Cardiac fibroblast (primary cell): ENCODE measurements around the gene SYT1.
"Not testable (repeated sequence)": the region's sequence is repeated elsewhere in the genome, so short reads cannot be mapped to it uniquely, and the experiment has no call there.

Experiments
- DNase-seq, 2 donors: peaks; one replicate each; pipeline versions ENCODE4 v3.0.0 to v3.0.0-alpha.2; 2010; ENCODE audit warnings: low read depth in 2 of 2
- H3K4me3 ChIP-seq, 2 donors: replicated peaks in 1 of 2; 1 replicate in 1 of 2; 2 replicates in 1 of 2; pipeline ENCODE4 v1.5.1; 2011; ENCODE audit warnings: low read depth in 2 of 2, low read length in 2 of 2, mild to moderate bottlenecking in 2 of 2, moderate library complexity in 1 of 2
- CTCF ChIP-seq: IDR thresholded peaks from one replicate; pipeline ENCODE4 v1.5.1; 2011; ENCODE audit warnings: low read depth, mild to moderate bottlenecking, low read length, inconsistent platforms

SYT1 gene

GRCh38 chr12:79019672-79020071, 155.1 kb downstream of the SYT1 start:
- TF ChIP-seq CTCF: no peak
- DNase-seq: no peak
- H3K4me3 ChIP-seq: no peak overlapping the region

GRCh38 chr12:79020106-79020505, 155.5 kb downstream of the SYT1 start:
- no peak overlapping the region for H3K4me3 ChIP-seq
- TF ChIP-seq CTCF: no peak
- DNase-seq: peak; percentile 1 to 35

- no peak for TF ChIP-seq CTCF
- no peak overlapping the region for H3K4me3 ChIP-seq
- DNase-seq: no peak
Observed at GRCh38 chr12:79021021-79021420, 156.4 kb downstream of the SYT1 start.

GRCh38 chr12:79023261-79023660, 158.7 kb downstream of the SYT1 start:
- TF ChIP-seq CTCF: no peak
- DNase-seq: peak; percentile 11 to 59
- H3K4me3 ChIP-seq: no peak overlapping the region

GRCh38 chr12:79023784-79024183, 159.2 kb downstream of the SYT1 start:
- no peak for TF ChIP-seq CTCF
- no peak overlapping the region for H3K4me3 ChIP-seq
- peak in 1 of 2 donors; percentile 64 for DNase-seq

- no peak overlapping the region for H3K4me3 ChIP-seq
- no peak for TF ChIP-seq CTCF
- DNase-seq: no peak
Observed at GRCh38 chr12:79033788-79034187, 169.2 kb downstream of the SYT1 start.

GRCh38 chr12:79044748-79045147, 180.2 kb downstream of the SYT1 start:
- H3K4me3 ChIP-seq, DNase-seq: not testable (repeated sequence)

GRCh38 chr12:79045149-79045703, 180.7 kb downstream of the SYT1 start:
- H3K4me3 ChIP-seq, DNase-seq: not testable (repeated sequence)
